PC-3 (cell line): ENCODE data around the gene PRDM15. TPM values are rescaled to one million over a fixed set of nuclear protein-coding genes. Genes with fewer than 3 reads are reported as not detected.

Source experiments
- ATAC-seq: fragments of 200-7000 bp; cut with Tn5 transposase; 2 replicates; pipeline ENCODE4 v1.9.1; 2020; ENCODE audit warnings: mild to moderate bottlenecking, moderate library complexity
- BruUV-seq: library from RNA; stranded (reverse); fragments of 400-500 nt; replicated peaks from 2 replicates; lab custom pipeline; 2021; lab: Mats Ljungman, UMichigan
- CTCF ChIA-PET: fragments of 300-600 bp; sonication (Branson Sonifier 250); formaldehyde crosslinking; loops from one replicate; lab custom pipeline; 2022; ENCODE audit warnings: antibody characterized with exemption; lab: Charles Lee
- POLR2A ChIA-PET: fragments of 300-600 bp; sonication (Branson Sonifier 250); formaldehyde crosslinking; loops from one replicate; lab custom pipeline; 2022; ENCODE audit warnings: antibody characterized with exemption; ENCODE audit not compliant: unreplicated experiment; lab: Charles Lee
- DNase-seq: peaks from one replicate; pipeline ENCODE4 v3.0.0-alpha.2; 2015
- H2AFZ ChIP-seq: fragments of 300-600 bp; sonication (generic); 2 replicates; pipeline ENCODE4 v1.6.0; 2016; ENCODE audit warnings: antibody characterized with exemption, low read length
- H3F3A ChIP-seq: fragments of 300-600 bp; sonication (generic); one replicate; pipeline ENCODE4 v1.6.0; 2017; ENCODE audit warnings: antibody characterized with exemption, low read length, control low read depth, mild to moderate bottlenecking; ENCODE audit not compliant: unreplicated experiment
- H3K27ac ChIP-seq: fragments of 300-600 bp; sonication (generic); 2 replicates; pipeline ENCODE4 v1.5.1; 2016; ENCODE audit warnings: mild to moderate bottlenecking, low read length
- H3K27me3 ChIP-seq: fragments of 300-600 bp; sonication (generic); 2 replicates; pipeline ENCODE4 v1.6.1; 2016; ENCODE audit warnings: low read length, mixed read lengths
- H3K36me3 ChIP-seq: fragments of 300-600 bp; sonication (generic); 2 replicates; pipeline ENCODE4 v1.6.1; 2016; ENCODE audit warnings: low read depth, mixed run types, low read length, mixed read lengths
- H3K4me1 ChIP-seq: fragments of 300-600 bp; sonication (generic); 2 replicates; pipeline ENCODE4 v1.5.1; 2016; ENCODE audit warnings: low read length; ENCODE audit not compliant: insufficient read depth
- H3K4me2 ChIP-seq: fragments of 300-600 bp; sonication (generic); 2 replicates; pipeline ENCODE4 v1.6.0; 2016; ENCODE audit warnings: low read length
- H3K4me3 ChIP-seq: fragments of 300-600 bp; sonication (generic); 2 replicates; pipeline ENCODE4 v1.5.1; 2016; ENCODE audit warnings: mild to moderate bottlenecking, low read length, mixed read lengths
- H3K79me2 ChIP-seq: fragments of 300-600 bp; sonication (generic); 2 replicates; pipeline ENCODE4 v1.6.1; 2017; ENCODE audit warnings: low read length, mixed read lengths
- H3K9ac ChIP-seq: fragments of 300-600 bp; sonication (generic); 2 replicates; pipeline ENCODE4 v1.6.0; 2016; ENCODE audit warnings: mild to moderate bottlenecking, low read length
- H3K9me2 ChIP-seq: fragments of 300-600 bp; sonication (generic); replicated peaks from 2 replicates; pipeline ENCODE4 v1.6.1; 2016; ENCODE audit warnings: mixed run types, low read length, mixed read lengths
- H3K9me3 ChIP-seq: fragments of 300-600 bp; sonication (generic); 2 replicates; pipeline ENCODE4 v1.6.1; 2016; ENCODE audit warnings: low read length, mixed read lengths
- H4K20me1 ChIP-seq: fragments of 300-600 bp; sonication (generic); 2 replicates; pipeline ENCODE4 v1.6.1; 2016; ENCODE audit warnings: low read length, mixed read lengths
- CTCF ChIP-seq: fragments of 300-600 bp; sonication (generic); conservative IDR thresholded peaks from 2 replicates; pipeline ENCODE4 v1.5.1; 2017; ENCODE audit warnings: antibody characterized with exemption, low read depth, mild to moderate bottlenecking, low read length
- EZH2 ChIP-seq: fragments of 300-600 bp; sonication (generic); IDR thresholded peaks from one replicate; pipeline ENCODE4 v1.6.1; 2017; ENCODE audit warnings: antibody characterized with exemption, mild to moderate bottlenecking, low read length; ENCODE audit not compliant: unreplicated experiment
- EZH2phosphoT487 ChIP-seq: fragments of 300-600 bp; sonication (generic); IDR thresholded peaks from 2 replicates; pipeline ENCODE4 v1.6.1; 2018; ENCODE audit warnings: mild to moderate bottlenecking, antibody characterized with exemption, low read length, borderline replicate concordance
- intact Hi-C: fragments of 100-400 bp; cut with micrococcal nuclease; formaldehyde crosslinking; loops from 2 replicates; pipeline ENCODE4 v1.9.0; 2023
- total RNA-seq: library from RNA; depleted of rRNA; stranded (reverse); fragments of >200 nt; gene quantifications from 2 replicates; pipeline ENCODE4 v1.2.3, GENCODE V29; 2014

The PRDM15 gene
- total RNA-seq, 1 experiment from 2014 or later, result 13.4 TPM

- no peak overlapping the region for H3K27ac ChIP-seq
- H3K9me2 ChIP-seq, result no peaks in the 10 kb centered on the region
- no peaks in the 10 kb centered on the region for H3K9me3 ChIP-seq
- H2AFZ ChIP-seq, result no peak overlapping the region
- no peaks in the 10 kb centered on the region for H3K4me1 ChIP-seq
- no peaks in the 10 kb centered on the region for H3K27me3 ChIP-seq
- no TSS peak for BruUV-seq
- H3K4me3 ChIP-seq, result no peak overlapping the region
- H3K79me2 ChIP-seq, result no peaks in the 10 kb centered on the region
- H3K4me2 ChIP-seq, result no peak overlapping the region
- no peak for ATAC-seq
- ChIA-PET CTCF (no interaction called here), POLR2A (no interaction called here)
- no peaks in the 10 kb centered on the region for H3F3A ChIP-seq
- peaks cover 58% of the 10 kb centered on the region for H3K36me3 ChIP-seq
- TF ChIP-seq EZH2phosphoT487 (no peak), CTCF (no peak), EZH2 (no peak)
- H3K9ac ChIP-seq, result no peak overlapping the region
- intact Hi-C loops, result no loop called here
- H4K20me1 ChIP-seq, result no peaks in the 10 kb centered on the region
- no peak for DNase-seq
Measured at GRCh38 chr21:41907496-41908258, 28.5 kb upstream of the PRDM15 start.

- POLR2A ChIA-PET, result no interaction called here
Measured at GRCh38 chr21:41906770-41907169, 27.6 kb upstream of the PRDM15 start.

More at GRCh38 chr21:41906770-41907169, 27.6 kb upstream of the PRDM15 start:
- Histone ChIP-seq H3K79me2 (no peaks in the 10 kb centered on the region), H2AFZ (no peak overlapping the region), H3K27me3 (no peaks in the 10 kb centered on the region), H3K27ac (no peak overlapping the region), H3K9ac (no peak overlapping the region), H3F3A (no peaks in the 10 kb centered on the region), H3K9me3 (no peaks in the 10 kb centered on the region), H3K9me2 (no peaks in the 10 kb centered on the region), H4K20me1 (no peaks in the 10 kb centered on the region), H3K36me3 (peaks cover 60% of the 10 kb centered on the region), H3K4me3 (no peak overlapping the region), H3K4me1 (no peaks in the 10 kb centered on the region), H3K4me2 (no peak overlapping the region)
- ATAC-seq (no peak), DNase-seq (no peak)
- intact Hi-C loops, result no loop called here
- no TSS peak for BruUV-seq
- TF ChIP-seq EZH2phosphoT487 (no peak), EZH2 (no peak), CTCF (no peak)
- CTCF ChIA-PET, result no interaction called here
